Caco-2 (cell line): ENCODE data around the gene ZSCAN26. TPM values are rescaled to one million over a fixed set of nuclear protein-coding genes. Genes with fewer than 3 reads are reported as not detected.

Experiments
- BruUV-seq: library from RNA; stranded (reverse); fragments of 400-500 nt; replicated peaks from 2 replicates; lab custom pipeline; 2021; lab: Mats Ljungman, UMichigan
- CTCF ChIA-PET: fragments of 300-600 bp; sonication (Branson Sonifier 250); formaldehyde crosslinking; loops from one replicate; lab custom pipeline; 2022; ENCODE audit warnings: antibody characterized with exemption; lab: Charles Lee
- POLR2A ChIA-PET: fragments of 300-600 bp; sonication (Branson Sonifier 250); formaldehyde crosslinking; loops from one replicate; lab custom pipeline; 2022; ENCODE audit warnings: antibody characterized with exemption; lab: Charles Lee
- DNase-seq, 2 experiments: peaks; one replicate each; pipeline versions ENCODE4 v3.0.0 to v3.0.0-alpha.2; 2020 to 2022
- H3K27me3 ChIP-seq: replicated peaks from 2 replicates; pipeline ENCODE4 v1.6.0; 2011; ENCODE audit warnings: low read length; ENCODE audit not compliant: control insufficient read depth, insufficient read depth
- H3K36me3 ChIP-seq: 2 replicates; pipeline ENCODE4 v1.5.1; 2011; ENCODE audit warnings: low read length; ENCODE audit not compliant: control insufficient read depth, insufficient read depth
- H3K4me1 ChIP-seq: fragments of 250-450 bp; sonication (Bioruptor Pico); 2 replicates; pipeline ENCODE4 v1.5.1; 2020; ENCODE audit warnings: mild to moderate bottlenecking
- H3K4me3 ChIP-seq: 2 replicates; pipeline ENCODE4 v1.5.1; 2011; ENCODE audit warnings: low read depth, mild to moderate bottlenecking, control low read depth, low read length
- H3K9me3 ChIP-seq: fragments of 250-450 bp; sonication (Bioruptor Pico); 2 replicates; pipeline ENCODE4 v1.5.1; 2020; ENCODE audit warnings: mild to moderate bottlenecking, moderate library complexity
- H3K27ac Mint-ChIP-seq: one replicate; pipeline ENCODE4 v1.8.0; 2022; ENCODE audit warnings: mixed read lengths; ENCODE audit not compliant: unreplicated experiment
- H3K27me3 Mint-ChIP-seq: one replicate; pipeline ENCODE4 v1.8.0; 2022; ENCODE audit warnings: mixed read lengths; ENCODE audit not compliant: insufficient read depth, unreplicated experiment
- H3K36me3 Mint-ChIP-seq: one replicate; pipeline ENCODE4 v1.8.0; 2022; ENCODE audit warnings: mild to moderate bottlenecking, mixed read lengths; ENCODE audit not compliant: insufficient read depth, unreplicated experiment
- H3K4me1 Mint-ChIP-seq: one replicate; pipeline ENCODE4 v1.8.0; 2022; ENCODE audit warnings: low read depth, mixed read lengths; ENCODE audit not compliant: unreplicated experiment
- H3K4me3 Mint-ChIP-seq: one replicate; pipeline ENCODE4 v1.8.0; 2022; ENCODE audit warnings: mild to moderate bottlenecking, moderate library complexity, mixed read lengths; ENCODE audit not compliant: unreplicated experiment
- H3K9me3 Mint-ChIP-seq: one replicate; pipeline ENCODE4 v1.8.0; 2022; ENCODE audit warnings: mixed read lengths; ENCODE audit not compliant: unreplicated experiment
- CTCF ChIP-seq, 2 experiments: fragments of 200-600 bp in 1 of 2; IDR thresholded peaks; 1 replicate in 1 of 2; 2 replicates in 1 of 2; pipeline versions ENCODE4 v1.5.1 to v1.8.0; 2011 to 2022; ENCODE audit warnings: antibody characterized with exemption in 1 of 2, control low read depth in 1 of 2, inconsistent platforms in 1 of 2, low read depth in 1 of 2, low read length in 1 of 2, mild to moderate bottlenecking in 1 of 2, moderate library complexity in 1 of 2; ENCODE audit not compliant: insufficient read depth in 1 of 2, severe bottlenecking in 1 of 2, unreplicated experiment in 1 of 2
- intact Hi-C: fragments of 100-400 bp; cut with micrococcal nuclease; formaldehyde crosslinking; loops from one replicate; pipeline ENCODE4 v1.10.0; 2022; ENCODE audit not compliant: unreplicated experiment
- total RNA-seq: library from RNA; stranded (reverse); gene quantifications from 2 replicates; pipeline ENCODE4 v1.2.3, GENCODE V29; 2022

The ZSCAN26 gene
- total RNA-seq, 1 experiment from 2014 or later, result 7.2 TPM

GRCh38 chr6:28224131-28225055 lies 42.5 kb upstream of the ZSCAN26 start:
- Mint-ChIP-seq H3K4me1 (peaks cover 9% of the 10 kb centered on the region), H3K4me3 (peak overlapping the region; percentile 96), H3K27ac (peak overlapping the region; percentile 82), H3K36me3 (peaks cover 22% of the 10 kb centered on the region), H3K9me3 (no peaks in the 10 kb centered on the region), H3K27me3 (no peaks in the 10 kb centered on the region)
- no peaks in the 10 kb centered on the region for H3K9me3 ChIP-seq
- intact Hi-C loops, result loop anchor here (1.0 to 2.0 kb wide), 4 partner anchors 28 to 158 kb away; partner anchors contain the start of genes ZKSCAN4 and ZSCAN26
- H3K36me3 ChIP-seq, result no peaks in the 10 kb centered on the region
- ChIA-PET CTCF (no interaction called here), POLR2A (interaction anchor here (0.7 kb wide), 1 partner anchor 358 kb away, joined by 3 read pairs; no protein-coding TSS in a partner anchor)
- DNase-seq, result no peak
- peaks cover 1% of the 10 kb centered on the region; the same call in 1 of the 2 replicates for H3K27me3 ChIP-seq
- H3K4me1 ChIP-seq, result peaks cover 5% of the 10 kb centered on the region; the same call in 1 of the 2 replicates
- peak overlapping the region; percentile 72 for H3K4me3 ChIP-seq
- BruUV-seq, result TSS peak; percentile 57
- TF ChIP-seq CTCF (IDR thresholded peaks at IDR 0.05; ENCODE audit: insufficient read depth in 1 of 2, low read depth in 1 of 2, low read length in 1 of 2, severe bottlenecking in 1 of 2, unreplicated experiment in 1 of 2), result no peak

GRCh38 chr6:28225056-28225834 lies 41.7 kb upstream of the ZSCAN26 start, which contains the start of gene ZSCAN9:
Gene ZSCAN9, plus strand, starts transcription at chr6:28225275. Its CDS starts 1,810 bp downstream, at chr6:28227085.
- DNase-seq, result peak; percentile 88 to 90
- ChIA-PET POLR2A (no interaction called here), CTCF (no interaction called here)
- Mint-ChIP-seq H3K4me1 (peaks cover 9% of the 10 kb centered on the region), H3K9me3 (no peaks in the 10 kb centered on the region), H3K36me3 (peaks cover 29% of the 10 kb centered on the region), H3K27ac (peak within 1 kb of the TSS; percentile 82), H3K4me3 (peak within 1 kb of the TSS; percentile 96), H3K27me3 (no peaks in the 10 kb centered on the region)
- Histone ChIP-seq H3K9me3 (no peaks in the 10 kb centered on the region), H3K27me3 (peaks cover 1% of the 10 kb centered on the region; the same call in 1 of the 2 replicates), H3K4me1 (peaks cover 5% of the 10 kb centered on the region; the same call in 1 of the 2 replicates), H3K36me3 (no peaks in the 10 kb centered on the region), H3K4me3 (peak within 1 kb of the TSS; percentile 72)
- TF ChIP-seq CTCF (IDR thresholded peaks at IDR 0.05; ENCODE audit: insufficient read depth in 1 of 2, low read depth in 1 of 2, low read length in 1 of 2, severe bottlenecking in 1 of 2, unreplicated experiment in 1 of 2), result no peak
- intact Hi-C loops, result loop anchor here (1.0 to 2.0 kb wide), 4 partner anchors 27 to 158 kb away; partner anchors contain the start of genes ZKSCAN4 and ZSCAN26
- TSS peak; percentile 64 for BruUV-seq

GRCh38 chr6:28226460-28226859 lies 40.5 kb upstream of the ZSCAN26 start:
- Mint-ChIP-seq H3K27ac (no peak overlapping the region), H3K36me3 (peaks cover 41% of the 10 kb centered on the region), H3K27me3 (no peaks in the 10 kb centered on the region), H3K4me1 (peaks cover 9% of the 10 kb centered on the region), H3K4me3 (peak overlapping the region; percentile 96), H3K9me3 (no peaks in the 10 kb centered on the region)
- no TSS peak for BruUV-seq
- H3K4me1 ChIP-seq, result peaks cover 5% of the 10 kb centered on the region; the same call in 1 of the 2 replicates
- intact Hi-C loops, result no loop called here
- TF ChIP-seq CTCF (IDR thresholded peaks at IDR 0.05; ENCODE audit: insufficient read depth in 1 of 2, low read depth in 1 of 2, low read length in 1 of 2, severe bottlenecking in 1 of 2, unreplicated experiment in 1 of 2), result no peak
- no peaks in the 10 kb centered on the region for H3K9me3 ChIP-seq
- ChIA-PET POLR2A (interaction anchor here (0.6 kb wide), 2 partner anchors 84 to 335 kb away, joined by 3 to 8 read pairs; no protein-coding TSS in a partner anchor), CTCF (no interaction called here)
- no peak overlapping the region for H3K4me3 ChIP-seq
- no peaks in the 10 kb centered on the region for H3K27me3 ChIP-seq
- H3K36me3 ChIP-seq, result no peaks in the 10 kb centered on the region
- no peak for DNase-seq
